Esophagus muscularis mucosa (tissue), 3 donors: ENCODE results near the gene DYNC1LI1.

Experiments
- POLR2AphosphoS5 ChIP-seq, 2 donors: sonication (generic); formaldehyde crosslinking; IDR thresholded peaks; one replicate each; pipeline ENCODE4 v1.6.1; 2017; ENCODE audit warnings: antibody characterized with exemption in 2 of 2
- TF ChIP-seq, protein P1 (sequence below), 3 experiments: fragments of 200-600 bp in 2 of 3; fragments of 450-650 bp in 1 of 3; sonication (generic) in 2 of 3; IDR thresholded peaks; one replicate each; pipeline ENCODE4 v1.5.1; 2017 to 2019; ENCODE audit warnings: antibody characterized with exemption in 3 of 3, mild to moderate bottlenecking in 2 of 3, moderate library complexity in 1 of 3

DNA sequence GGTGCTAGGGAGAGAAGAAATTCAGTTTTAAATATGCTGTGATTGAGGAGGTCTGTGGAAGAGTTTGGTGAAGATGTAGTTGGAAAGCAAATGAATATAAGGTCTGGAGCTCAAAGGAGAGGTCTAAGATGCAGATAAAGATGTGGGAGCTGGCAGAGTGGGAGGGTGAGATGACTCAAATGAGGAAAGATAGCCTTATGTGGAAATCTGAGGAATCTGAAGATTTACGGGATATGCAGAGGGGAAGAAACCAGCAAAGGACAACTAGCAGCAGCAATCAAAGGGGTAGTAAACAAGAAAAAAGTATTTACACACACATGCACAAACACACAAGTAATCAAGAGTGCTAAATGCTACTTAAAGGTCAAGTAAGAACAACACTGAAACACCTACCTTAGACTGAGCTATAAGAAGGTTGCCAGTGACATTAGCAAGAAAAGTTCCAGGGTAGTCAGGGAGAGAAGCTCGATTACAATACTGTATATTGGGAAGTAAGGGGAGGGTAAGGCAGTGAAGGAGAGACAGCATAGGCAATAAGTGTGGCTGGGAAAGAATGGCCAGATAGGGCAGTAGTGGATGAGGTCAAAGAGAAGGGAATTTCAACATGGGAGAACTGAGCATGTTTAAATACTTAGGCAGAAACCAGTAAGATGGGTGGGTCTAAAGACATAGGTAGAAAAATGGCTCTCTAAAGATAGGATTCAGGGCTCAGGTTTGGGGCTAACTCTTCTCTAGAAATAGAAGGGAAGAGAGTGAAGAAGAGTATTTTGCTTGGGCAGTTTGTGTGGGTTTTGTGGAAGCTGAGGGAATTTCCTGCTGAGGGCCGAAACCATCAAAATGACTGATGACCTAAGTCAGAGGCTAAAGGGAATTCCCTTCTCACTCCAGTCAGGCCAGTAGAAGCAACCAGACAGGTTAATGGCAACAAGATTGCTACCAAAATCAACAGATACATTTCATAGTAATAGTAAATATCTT lies 76.9 kb downstream of the DYNC1LI1 start:
- no peak for TF ChIP-seq POLR2AphosphoS5 (IDR thresholded peaks at IDR 0.05)
- TF ChIP-seq, protein P1, sequence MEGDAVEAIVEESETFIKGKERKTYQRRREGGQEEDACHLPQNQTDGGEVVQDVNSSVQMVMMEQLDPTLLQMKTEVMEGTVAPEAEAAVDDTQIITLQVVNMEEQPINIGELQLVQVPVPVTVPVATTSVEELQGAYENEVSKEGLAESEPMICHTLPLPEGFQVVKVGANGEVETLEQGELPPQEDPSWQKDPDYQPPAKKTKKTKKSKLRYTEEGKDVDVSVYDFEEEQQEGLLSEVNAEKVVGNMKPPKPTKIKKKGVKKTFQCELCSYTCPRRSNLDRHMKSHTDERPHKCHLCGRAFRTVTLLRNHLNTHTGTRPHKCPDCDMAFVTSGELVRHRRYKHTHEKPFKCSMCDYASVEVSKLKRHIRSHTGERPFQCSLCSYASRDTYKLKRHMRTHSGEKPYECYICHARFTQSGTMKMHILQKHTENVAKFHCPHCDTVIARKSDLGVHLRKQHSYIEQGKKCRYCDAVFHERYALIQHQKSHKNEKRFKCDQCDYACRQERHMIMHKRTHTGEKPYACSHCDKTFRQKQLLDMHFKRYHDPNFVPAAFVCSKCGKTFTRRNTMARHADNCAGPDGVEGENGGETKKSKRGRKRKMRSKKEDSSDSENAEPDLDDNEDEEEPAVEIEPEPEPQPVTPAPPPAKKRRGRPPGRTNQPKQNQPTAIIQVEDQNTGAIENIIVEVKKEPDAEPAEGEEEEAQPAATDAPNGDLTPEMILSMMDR (IDR thresholded peaks at IDR 0.05), result no peak
